Astrocyte (in vitro differentiated cells and primary cell): ENCODE data around the gene PDSS2.

Experiments
- EZH2 ChIP-seq: IDR thresholded peaks from 2 replicates; pipeline ENCODE4 v1.6.1; 2012; ENCODE audit warnings: mild to moderate bottlenecking, low read length, inconsistent platforms; ENCODE audit not compliant: insufficient read depth
- TF ChIP-seq, protein P1 (sequence below): IDR thresholded peaks from 2 replicates; pipeline ENCODE4 v1.5.1; 2011; ENCODE audit warnings: low read depth, mild to moderate bottlenecking, inconsistent platforms, low read length, moderate library complexity; ENCODE audit not compliant: insufficient read depth

GRCh38 chr6:107230448-107230847 is 228.9 kb downstream of the PDSS2 start:
- TF ChIP-seq, protein P1, sequence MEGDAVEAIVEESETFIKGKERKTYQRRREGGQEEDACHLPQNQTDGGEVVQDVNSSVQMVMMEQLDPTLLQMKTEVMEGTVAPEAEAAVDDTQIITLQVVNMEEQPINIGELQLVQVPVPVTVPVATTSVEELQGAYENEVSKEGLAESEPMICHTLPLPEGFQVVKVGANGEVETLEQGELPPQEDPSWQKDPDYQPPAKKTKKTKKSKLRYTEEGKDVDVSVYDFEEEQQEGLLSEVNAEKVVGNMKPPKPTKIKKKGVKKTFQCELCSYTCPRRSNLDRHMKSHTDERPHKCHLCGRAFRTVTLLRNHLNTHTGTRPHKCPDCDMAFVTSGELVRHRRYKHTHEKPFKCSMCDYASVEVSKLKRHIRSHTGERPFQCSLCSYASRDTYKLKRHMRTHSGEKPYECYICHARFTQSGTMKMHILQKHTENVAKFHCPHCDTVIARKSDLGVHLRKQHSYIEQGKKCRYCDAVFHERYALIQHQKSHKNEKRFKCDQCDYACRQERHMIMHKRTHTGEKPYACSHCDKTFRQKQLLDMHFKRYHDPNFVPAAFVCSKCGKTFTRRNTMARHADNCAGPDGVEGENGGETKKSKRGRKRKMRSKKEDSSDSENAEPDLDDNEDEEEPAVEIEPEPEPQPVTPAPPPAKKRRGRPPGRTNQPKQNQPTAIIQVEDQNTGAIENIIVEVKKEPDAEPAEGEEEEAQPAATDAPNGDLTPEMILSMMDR = no peak
- TF ChIP-seq EZH2 = no peak
